ENCODE measurements around the gene NENF.

Gene NENF

GRCh38 chr1:212481438-212481767 is 48.7 kb downstream of the NENF start:
- DNase-seq (ENCODE audit: low read depth, low spot score) = no peak

- DNase-seq (ENCODE audit: low read depth, low spot score) = no peak
Measured at GRCh38 chr1:212482006-212482636, 49.4 kb downstream of the NENF start.

GRCh38 chr1:212482637-212483441 is 50.1 kb downstream of the NENF start:
- DNase-seq (ENCODE audit: low read depth, low spot score) = no peak

GRCh38 chr1:212484701-212485570 is 52.2 kb downstream of the NENF start:
- no peak for DNase-seq (ENCODE audit: low read depth, low spot score)

- no peak for DNase-seq (ENCODE audit: low read depth, low spot score)
Measured at GRCh38 chr1:212485571-212485912, 52.8 kb downstream of the NENF start.

GRCh38 chr1:212485913-212486618 is 53.3 kb downstream of the NENF start:
- no peak for DNase-seq (ENCODE audit: low read depth, low spot score)

GRCh38 chr1:212486619-212486975 is 53.9 kb downstream of the NENF start:
- DNase-seq (ENCODE audit: low read depth, low spot score) = no peak

- DNase-seq (ENCODE audit: low read depth, low spot score) = no peak
Measured at GRCh38 chr1:212487286-212487685, 54.6 kb downstream of the NENF start.

- DNase-seq (ENCODE audit: low read depth, low spot score) = no peak
Measured at GRCh38 chr1:212487774-212488435, 55.2 kb downstream of the NENF start.

- no peak for DNase-seq (ENCODE audit: low read depth, low spot score)
Measured at GRCh38 chr1:212488436-212489283, 55.9 kb downstream of the NENF start.

- no peak for DNase-seq (ENCODE audit: low read depth, low spot score)
Measured at GRCh38 chr1:212489284-212489859, 56.7 kb downstream of the NENF start.

- DNase-seq (ENCODE audit: low read depth, low spot score) = no peak
Measured at GRCh38 chr1:212490276-212490675, 57.6 kb downstream of the NENF start.

GRCh38 chr1:212491454-212491853 is 58.7 kb downstream of the NENF start:
- no peak for DNase-seq (ENCODE audit: low read depth, low spot score)
